Measurements from ENCODE around the gene RBM23. TPM values are rescaled to one million over a fixed set of nuclear protein-coding genes. Genes with fewer than 3 reads are reported as not detected.

RBM23 gene
- polyA plus RNA-seq, 1 donor, result 81.9 TPM

DNA sequence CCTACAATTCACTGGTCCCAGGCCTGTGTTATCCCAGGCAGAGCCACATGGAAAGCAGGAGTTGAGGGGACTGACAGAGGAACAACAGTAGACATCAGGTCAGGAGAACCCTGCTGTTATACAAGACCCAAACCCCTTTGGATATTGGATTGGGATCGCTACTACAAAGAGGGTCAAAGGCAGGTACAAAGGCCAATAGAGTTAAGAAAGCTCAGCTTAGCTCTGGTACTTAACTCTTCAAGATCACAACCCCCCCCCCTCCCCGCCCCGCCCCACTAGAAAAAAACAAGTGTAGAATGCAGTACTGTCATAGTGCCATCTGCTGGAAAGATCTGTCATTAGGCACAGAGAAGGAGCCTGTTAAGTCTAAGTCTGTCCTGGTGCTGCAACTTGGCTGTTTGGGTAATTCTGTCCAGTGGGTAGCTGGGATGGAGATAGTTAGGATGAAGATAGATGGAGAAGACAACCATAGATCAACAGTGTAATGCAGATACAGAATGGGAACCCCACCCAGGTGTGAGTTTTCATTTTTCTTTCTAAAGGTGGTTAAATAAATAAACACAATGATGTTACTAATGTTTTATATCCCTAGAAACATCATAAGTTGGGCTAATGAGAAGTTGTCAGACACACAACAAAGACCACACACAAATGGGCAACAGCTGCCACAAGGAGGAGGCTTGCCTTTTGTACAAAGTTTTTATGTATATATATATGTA is 18.7 kb downstream of the RBM23 start:
- no peaks in the 10 kb centered on the region for H3K27me3 ChIP-seq (ENCODE audit: control insufficient read depth, insufficient read depth, low read length)
- no peaks in the 10 kb centered on the region for H3K9me3 ChIP-seq (ENCODE audit: control insufficient read depth, low read depth, low read length)
- peak; percentile 69 to 75 for DNase-seq
- H3K4me3 ChIP-seq (ENCODE audit: low read length), result no peak overlapping the region
- H3K4me1 ChIP-seq (ENCODE audit: control insufficient read depth, insufficient read depth, low read length), result peaks cover 3% of the 10 kb centered on the region
- H3K27ac ChIP-seq (ENCODE audit: low read length), result peak overlapping the region; percentile 3
- WGBS (ENCODE audit: insufficient coverage, low lambda C conversion rate), result no CpG with 5 or more reads among the region's 3 CpGs
- peaks cover 51% of the 10 kb centered on the region for H3K36me3 ChIP-seq (ENCODE audit: control insufficient read depth, insufficient read depth, low read length)

DNA sequence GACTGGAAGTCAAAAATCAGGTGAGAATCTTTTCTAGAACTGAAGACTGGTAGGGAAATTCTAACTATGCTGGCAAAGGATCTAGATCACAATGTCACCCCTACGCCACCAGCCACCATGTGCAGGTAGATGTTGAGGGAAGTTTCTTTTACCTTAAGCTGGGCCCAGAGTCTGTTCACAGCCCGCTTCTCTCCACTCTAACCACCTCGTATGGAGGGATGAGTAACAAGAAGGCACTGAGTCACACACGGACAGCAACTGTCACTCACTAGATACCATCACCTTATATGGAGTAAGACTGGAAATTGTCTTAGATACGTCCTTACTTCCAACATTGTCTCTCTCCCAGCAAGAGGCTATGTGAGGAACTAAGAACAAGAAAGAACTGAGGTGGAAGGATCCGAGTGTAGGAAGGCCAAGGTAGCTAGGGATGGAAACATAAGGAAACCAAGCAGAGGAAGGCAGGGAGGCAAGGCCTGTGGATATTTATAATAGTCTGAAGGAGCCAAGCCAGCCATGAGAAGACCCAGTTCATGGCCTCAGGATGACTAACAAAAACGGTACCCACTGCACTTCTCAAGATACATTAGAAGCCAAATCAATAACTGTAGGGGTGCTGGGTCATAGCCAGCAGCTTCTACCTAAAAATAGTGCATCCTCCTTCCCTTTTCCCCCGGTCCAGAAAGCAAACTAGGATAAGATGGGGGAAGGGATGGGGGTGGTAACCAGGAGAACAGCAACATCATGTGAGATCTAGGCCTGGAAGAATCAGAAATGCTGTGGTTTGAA is 20.5 kb downstream of the RBM23 start:
- peaks cover 3% of the 10 kb centered on the region for H3K4me1 ChIP-seq (ENCODE audit: control insufficient read depth, insufficient read depth, low read length)
- DNase-seq, result no peak
- H3K27me3 ChIP-seq (ENCODE audit: control insufficient read depth, insufficient read depth, low read length), result no peaks in the 10 kb centered on the region
- no peak overlapping the region for H3K4me3 ChIP-seq (ENCODE audit: low read length)
- H3K36me3 ChIP-seq (ENCODE audit: control insufficient read depth, insufficient read depth, low read length), result peaks cover 33% of the 10 kb centered on the region
- H3K9me3 ChIP-seq (ENCODE audit: control insufficient read depth, low read depth, low read length), result no peaks in the 10 kb centered on the region
- no CpG with 5 or more reads among the region's 8 CpGs for WGBS (ENCODE audit: insufficient coverage, low lambda C conversion rate)
- no peak overlapping the region for H3K27ac ChIP-seq (ENCODE audit: low read length)

DNA sequence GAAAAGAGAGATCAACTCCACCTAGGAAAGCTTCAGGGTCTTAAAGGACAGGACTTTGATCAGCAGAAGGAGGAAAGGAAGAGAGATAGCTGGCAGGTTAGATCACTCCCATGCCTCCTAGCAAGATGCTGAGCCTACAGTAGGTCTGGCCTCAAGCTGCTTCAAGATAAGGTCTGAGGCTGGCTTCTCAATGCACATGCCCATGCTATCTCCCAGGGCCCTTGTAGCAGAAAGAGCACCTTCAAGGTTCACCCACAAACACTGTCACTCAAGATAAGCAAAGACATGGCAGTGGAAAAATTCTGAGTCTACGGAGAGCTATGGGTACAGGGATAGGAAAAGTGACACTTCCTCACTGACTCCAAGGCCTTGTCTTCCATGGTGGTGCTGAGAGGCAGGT is 21.6 kb downstream of the RBM23 start:
- H3K4me1 ChIP-seq (ENCODE audit: control insufficient read depth, insufficient read depth, low read length), result peaks cover 3% of the 10 kb centered on the region
- no peaks in the 10 kb centered on the region for H3K9me3 ChIP-seq (ENCODE audit: control insufficient read depth, low read depth, low read length)
- peak in 1 of 2 donors; percentile 69 for DNase-seq
- H3K27me3 ChIP-seq (ENCODE audit: control insufficient read depth, insufficient read depth, low read length), result no peaks in the 10 kb centered on the region
- H3K4me3 ChIP-seq (ENCODE audit: low read length), result no peak overlapping the region
- H3K27ac ChIP-seq (ENCODE audit: low read length), result peak overlapping the region; percentile 45
- no CpG with 5 or more reads among the region's 1 CpG for WGBS (ENCODE audit: insufficient coverage, low lambda C conversion rate)
- peaks cover 24% of the 10 kb centered on the region for H3K36me3 ChIP-seq (ENCODE audit: control insufficient read depth, insufficient read depth, low read length)

DNA sequence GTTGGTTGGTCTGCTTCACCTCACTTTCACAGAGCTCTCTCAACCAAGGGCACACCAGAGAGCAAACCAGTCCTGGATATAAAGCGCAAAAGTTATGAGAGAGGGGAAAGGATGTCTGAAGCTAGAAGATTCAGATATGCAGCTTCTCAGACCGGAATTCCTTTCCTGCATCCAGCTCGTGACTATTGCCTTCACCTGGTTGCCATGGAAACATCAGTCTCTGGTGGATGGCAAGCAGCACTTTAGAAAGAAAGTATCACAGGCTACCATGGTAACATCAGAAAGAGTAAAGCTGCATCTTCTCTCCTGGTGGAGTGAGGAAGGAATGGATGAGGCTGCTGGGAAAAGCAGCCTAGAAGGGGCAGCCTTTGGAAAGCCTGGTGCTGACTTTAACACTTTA is 22.2 kb downstream of the RBM23 start:
- no peak overlapping the region for H3K4me3 ChIP-seq (ENCODE audit: low read length)
- no CpG with 5 or more reads among the region's 3 CpGs for WGBS (ENCODE audit: insufficient coverage, low lambda C conversion rate)
- no peak for DNase-seq
- no peaks in the 10 kb centered on the region for H3K27me3 ChIP-seq (ENCODE audit: control insufficient read depth, insufficient read depth, low read length)
- peaks cover 18% of the 10 kb centered on the region for H3K36me3 ChIP-seq (ENCODE audit: control insufficient read depth, insufficient read depth, low read length)
- no peak overlapping the region for H3K27ac ChIP-seq (ENCODE audit: low read length)
- H3K4me1 ChIP-seq (ENCODE audit: control insufficient read depth, insufficient read depth, low read length), result peaks cover 3% of the 10 kb centered on the region
- H3K9me3 ChIP-seq (ENCODE audit: control insufficient read depth, low read depth, low read length), result no peaks in the 10 kb centered on the region

DNA sequence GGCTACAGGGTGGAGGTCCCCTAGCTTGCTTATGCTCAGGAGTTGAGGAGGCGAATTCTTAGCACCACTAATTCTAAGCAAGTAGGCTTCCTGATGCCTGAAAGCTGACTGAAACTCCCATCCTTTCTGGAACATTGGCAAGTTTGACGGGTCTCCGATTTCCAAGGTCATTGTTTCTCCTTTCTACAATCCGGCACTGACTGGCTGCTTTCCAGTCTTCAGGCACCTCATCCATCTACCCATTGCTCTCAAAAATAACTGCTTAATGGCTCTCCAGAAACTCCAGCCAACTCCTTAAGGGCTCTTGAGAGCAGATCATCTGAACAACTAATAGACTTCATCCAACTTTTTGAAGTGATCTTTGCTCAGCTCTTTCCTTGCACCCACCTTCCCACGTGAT is 22.6 kb downstream of the RBM23 start:
- Histone ChIP-seq H3K4me1 (ENCODE audit: control insufficient read depth, insufficient read depth, low read length) (peaks cover 3% of the 10 kb centered on the region), H3K27ac (ENCODE audit: low read length) (no peak overlapping the region), H3K36me3 (ENCODE audit: control insufficient read depth, insufficient read depth, low read length) (peaks cover 14% of the 10 kb centered on the region), H3K9me3 (ENCODE audit: control insufficient read depth, low read depth, low read length) (no peaks in the 10 kb centered on the region), H3K27me3 (ENCODE audit: control insufficient read depth, insufficient read depth, low read length) (no peaks in the 10 kb centered on the region), H3K4me3 (ENCODE audit: low read length) (no peak overlapping the region)
- 83% methylated on average over 1 of the region's 5 CpGs for WGBS (ENCODE audit: insufficient coverage, low lambda C conversion rate)
- DNase-seq, result no peak

DNA sequence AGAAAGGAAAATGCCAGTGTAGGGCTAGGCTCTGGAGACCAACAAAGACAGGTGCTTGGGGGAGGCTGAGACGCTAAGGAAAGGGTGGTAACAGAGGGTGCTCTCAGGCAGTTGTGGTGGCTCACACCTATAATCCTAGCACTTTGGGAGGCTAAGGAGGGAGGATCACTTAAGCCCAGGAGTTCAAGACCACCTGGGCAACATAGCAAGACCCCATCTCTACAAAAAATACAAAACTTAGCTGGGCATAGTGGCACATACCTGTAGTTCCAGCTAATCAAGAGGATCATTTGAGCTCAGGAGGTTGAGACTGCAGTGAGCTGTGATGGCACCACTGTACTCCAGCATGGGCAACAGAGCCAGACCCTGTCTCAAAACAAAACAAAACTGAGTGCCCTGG is 23.5 kb downstream of the RBM23 start:
- DNase-seq, result no peak
- H3K4me3 ChIP-seq (ENCODE audit: low read length), result no peak overlapping the region
- no peak overlapping the region for H3K27ac ChIP-seq (ENCODE audit: low read length)
- peaks cover 3% of the 10 kb centered on the region for H3K4me1 ChIP-seq (ENCODE audit: control insufficient read depth, insufficient read depth, low read length)
- no peaks in the 10 kb centered on the region for H3K9me3 ChIP-seq (ENCODE audit: control insufficient read depth, low read depth, low read length)
- H3K27me3 ChIP-seq (ENCODE audit: control insufficient read depth, insufficient read depth, low read length), result no peaks in the 10 kb centered on the region
- H3K36me3 ChIP-seq (ENCODE audit: control insufficient read depth, insufficient read depth, low read length), result peaks cover 5% of the 10 kb centered on the region
- WGBS (ENCODE audit: insufficient coverage, low lambda C conversion rate), result no CpG with 5 or more reads among the region's 1 CpG

DNA sequence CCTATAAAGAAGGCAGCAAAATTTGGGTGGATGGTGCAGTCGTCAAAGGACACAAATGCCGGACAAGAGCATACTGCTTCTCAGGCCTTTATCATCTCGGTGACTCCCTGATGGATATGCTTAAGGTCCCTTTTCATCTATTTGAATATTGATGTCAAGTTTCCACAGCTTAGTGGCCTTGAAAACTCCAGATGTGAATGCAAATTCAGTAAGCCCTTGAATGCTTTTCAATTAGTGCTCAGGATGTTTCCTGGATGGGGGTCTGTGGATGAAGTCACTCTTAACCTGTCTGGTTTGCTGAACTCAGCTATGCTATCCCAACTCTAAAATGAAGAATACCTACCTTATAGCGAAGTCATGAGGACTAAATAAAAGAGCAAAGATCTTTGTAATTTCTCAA is 25.2 kb downstream of the RBM23 start:
- no peaks in the 10 kb centered on the region for H3K4me1 ChIP-seq (ENCODE audit: control insufficient read depth, insufficient read depth, low read length)
- H3K4me3 ChIP-seq (ENCODE audit: low read length), result no peak overlapping the region
- no peaks in the 10 kb centered on the region for H3K36me3 ChIP-seq (ENCODE audit: control insufficient read depth, insufficient read depth, low read length)
- H3K27me3 ChIP-seq (ENCODE audit: control insufficient read depth, insufficient read depth, low read length), result no peaks in the 10 kb centered on the region
- no peak for DNase-seq
- H3K9me3 ChIP-seq (ENCODE audit: control insufficient read depth, low read depth, low read length), result no peaks in the 10 kb centered on the region
- WGBS (ENCODE audit: insufficient coverage, low lambda C conversion rate), result no CpG with 5 or more reads among the region's 4 CpGs
- no peak overlapping the region for H3K27ac ChIP-seq (ENCODE audit: low read length)

DNA sequence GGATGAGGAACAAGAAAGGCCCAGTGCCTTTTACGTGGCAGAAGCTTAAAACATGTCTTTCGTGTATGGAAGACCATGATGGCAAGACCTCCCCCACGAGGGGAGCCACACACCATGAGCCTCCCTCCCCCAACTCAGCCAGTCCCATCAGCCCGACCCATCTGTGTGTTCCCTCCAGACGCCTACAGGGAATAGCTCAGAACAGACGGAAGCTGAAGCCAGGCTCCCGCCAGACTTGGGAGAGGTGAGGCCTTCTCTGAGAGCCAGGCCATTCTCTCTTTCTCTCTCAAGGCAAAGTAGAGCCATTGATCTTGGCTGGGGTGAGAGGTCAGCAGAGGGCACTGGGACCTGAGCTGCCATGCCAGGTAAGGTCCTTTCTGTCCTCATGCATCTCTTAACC is 26.5 kb downstream of the RBM23 start:
- no peaks in the 10 kb centered on the region for H3K27me3 ChIP-seq (ENCODE audit: control insufficient read depth, insufficient read depth, low read length)
- no peak for DNase-seq
- H3K4me1 ChIP-seq (ENCODE audit: control insufficient read depth, insufficient read depth, low read length), result no peaks in the 10 kb centered on the region
- no peaks in the 10 kb centered on the region for H3K36me3 ChIP-seq (ENCODE audit: control insufficient read depth, insufficient read depth, low read length)
- H3K27ac ChIP-seq (ENCODE audit: low read length), result no peak overlapping the region
- H3K4me3 ChIP-seq (ENCODE audit: low read length), result no peak overlapping the region
- H3K9me3 ChIP-seq (ENCODE audit: control insufficient read depth, low read depth, low read length), result no peaks in the 10 kb centered on the region
- WGBS (ENCODE audit: insufficient coverage, low lambda C conversion rate), result no CpG with 5 or more reads among the region's 7 CpGs

DNA sequence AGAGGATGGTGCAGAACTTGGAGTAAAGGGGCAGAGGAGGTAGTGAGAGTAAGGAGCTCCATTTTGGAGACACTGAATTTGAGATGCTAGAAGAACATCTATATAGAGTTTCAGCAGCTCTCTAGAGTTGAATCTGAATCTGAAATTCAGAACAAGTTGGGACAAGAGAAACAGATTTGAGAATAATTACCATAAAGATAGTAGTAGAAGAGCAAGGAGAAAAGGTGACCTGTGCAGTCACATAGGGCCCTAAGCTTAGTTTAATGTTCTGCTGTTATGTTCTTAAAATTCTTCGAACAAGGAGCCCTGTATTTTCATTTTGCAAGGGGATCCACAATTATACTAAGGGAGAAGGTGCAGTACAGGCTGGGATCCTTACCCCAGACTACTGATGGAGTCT is 28.5 kb downstream of the RBM23 start:
- no peak for DNase-seq
- no peaks in the 10 kb centered on the region for H3K27me3 ChIP-seq (ENCODE audit: control insufficient read depth, insufficient read depth, low read length)
- no peak overlapping the region for H3K4me3 ChIP-seq (ENCODE audit: low read length)
- H3K4me1 ChIP-seq (ENCODE audit: control insufficient read depth, insufficient read depth, low read length), result peaks cover 11% of the 10 kb centered on the region
- peaks cover 3% of the 10 kb centered on the region for H3K9me3 ChIP-seq (ENCODE audit: control insufficient read depth, low read depth, low read length)
- H3K36me3 ChIP-seq (ENCODE audit: control insufficient read depth, insufficient read depth, low read length), result no peaks in the 10 kb centered on the region
- WGBS (ENCODE audit: insufficient coverage, low lambda C conversion rate), result 100% methylated on average over 1 of the region's 1 CpG
- H3K27ac ChIP-seq (ENCODE audit: low read length), result no peak overlapping the region

DNA sequence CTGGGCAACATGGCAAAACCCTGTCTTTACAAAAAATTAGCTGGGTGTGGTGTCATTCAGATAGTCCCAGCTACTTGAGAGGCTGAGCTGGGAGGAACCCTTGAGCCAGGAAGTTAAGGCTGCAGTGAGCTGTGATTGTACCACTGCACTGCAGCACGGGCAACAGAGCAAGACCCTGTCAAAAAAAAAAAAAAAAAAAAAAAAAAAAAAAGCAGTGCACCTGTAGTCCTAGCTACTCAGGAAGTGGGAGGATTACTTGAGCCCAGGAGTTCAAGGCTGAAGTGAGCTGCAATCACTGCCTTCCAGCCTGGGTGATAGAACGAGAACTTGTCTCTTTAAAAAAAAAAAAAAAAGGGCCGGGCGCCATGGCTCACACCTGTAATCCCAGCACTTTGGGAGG is 30.3 kb downstream of the RBM23 start:
- no peak overlapping the region for H3K27ac ChIP-seq (ENCODE audit: low read length)
- no CpG with 5 or more reads among the region's 4 CpGs for WGBS (ENCODE audit: insufficient coverage, low lambda C conversion rate)

More for the DNA sequence above, 30.3 kb downstream of the RBM23 start:
- Histone ChIP-seq H3K4me1 (ENCODE audit: control insufficient read depth, insufficient read depth, low read length) (peaks cover 18% of the 10 kb centered on the region), H3K4me3 (ENCODE audit: low read length) (no peak overlapping the region), H3K9me3 (ENCODE audit: control insufficient read depth, low read depth, low read length) (peaks cover 3% of the 10 kb centered on the region), H3K36me3 (ENCODE audit: control insufficient read depth, insufficient read depth, low read length) (no peaks in the 10 kb centered on the region), H3K27me3 (ENCODE audit: control insufficient read depth, insufficient read depth, low read length) (no peaks in the 10 kb centered on the region)
- DNase-seq, result no peak

All from large intestine (tissue), 3 donors.